Stimulated activated CD4-positive, alpha-beta T cell treated with anti-CD3 and anti-CD28 coated beads, Interleukin-2, amount 100 ng/mL, for 4 hours (primary cell): ENCODE results near the gene GMEB2.

Source experiments
- DNase-seq: peaks from one replicate; pipeline ENCODE4 v3.0.0-alpha.2; 2020; ENCODE audit warnings: low read depth

Gene GMEB2

DNA sequence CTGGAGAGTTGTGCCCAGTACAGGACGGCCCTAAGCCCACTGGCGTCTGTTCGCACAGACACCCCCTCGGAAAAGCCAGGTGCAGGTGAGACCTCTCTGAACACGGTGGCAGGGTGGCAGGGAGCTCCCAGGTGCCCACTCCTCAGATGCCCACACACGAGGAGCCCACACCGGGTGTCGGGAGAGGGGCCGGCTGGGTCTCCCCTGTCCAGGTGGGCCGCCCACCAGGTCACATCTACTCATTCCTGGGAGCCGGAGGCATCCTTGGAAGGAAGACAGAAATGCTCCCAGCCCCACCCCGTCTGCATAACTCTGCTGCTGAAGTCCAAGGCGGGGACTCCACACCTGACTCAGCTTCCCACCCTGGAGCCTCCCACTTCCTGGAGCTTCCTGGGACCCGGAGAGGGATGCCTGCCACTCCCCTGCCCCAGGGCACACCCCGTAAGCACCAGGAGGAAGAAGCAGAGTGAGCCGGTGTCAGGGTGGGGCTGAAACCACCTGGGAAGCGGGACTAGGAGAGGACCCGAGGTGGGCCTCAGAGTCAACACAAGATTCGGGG lies 81.9 kb downstream of the GMEB2 start:
- no peak for DNase-seq

DNA sequence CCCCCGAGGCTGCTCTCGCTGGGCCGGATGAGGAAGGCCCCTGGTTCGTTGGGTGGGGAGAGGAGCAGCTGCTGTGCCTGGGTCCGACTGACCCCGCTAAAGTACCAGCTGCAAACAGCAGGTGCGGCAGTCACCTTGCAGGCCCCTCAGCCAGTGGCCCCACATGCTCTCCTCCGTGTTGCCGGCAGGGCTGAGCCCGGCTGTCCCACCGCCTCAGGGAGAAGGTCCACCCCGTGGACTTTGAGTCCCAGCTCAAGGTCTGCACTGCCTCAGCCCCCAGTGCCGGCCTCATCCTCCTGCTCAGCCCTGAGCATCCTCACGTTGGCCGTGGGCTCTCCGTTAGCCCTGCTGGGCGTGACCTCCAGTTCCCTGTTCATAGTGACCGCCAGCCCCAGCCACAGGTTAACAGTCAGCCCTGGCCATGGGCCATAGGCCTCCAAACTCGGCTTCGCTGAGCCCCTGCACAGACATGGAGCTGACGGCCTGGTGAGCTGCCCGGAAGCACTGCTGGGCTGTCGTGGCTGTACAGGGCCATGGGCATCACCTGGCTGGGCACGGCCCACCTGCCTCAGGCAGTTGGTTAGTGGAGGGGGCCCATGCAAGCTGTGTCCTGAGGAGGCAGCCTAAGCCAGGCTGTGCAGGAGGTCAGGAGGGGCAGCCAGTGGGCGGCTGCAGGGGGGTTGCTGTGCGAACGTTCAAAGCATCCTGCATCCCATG lies 82.5 kb downstream of the GMEB2 start:
- no peak for DNase-seq

DNA sequence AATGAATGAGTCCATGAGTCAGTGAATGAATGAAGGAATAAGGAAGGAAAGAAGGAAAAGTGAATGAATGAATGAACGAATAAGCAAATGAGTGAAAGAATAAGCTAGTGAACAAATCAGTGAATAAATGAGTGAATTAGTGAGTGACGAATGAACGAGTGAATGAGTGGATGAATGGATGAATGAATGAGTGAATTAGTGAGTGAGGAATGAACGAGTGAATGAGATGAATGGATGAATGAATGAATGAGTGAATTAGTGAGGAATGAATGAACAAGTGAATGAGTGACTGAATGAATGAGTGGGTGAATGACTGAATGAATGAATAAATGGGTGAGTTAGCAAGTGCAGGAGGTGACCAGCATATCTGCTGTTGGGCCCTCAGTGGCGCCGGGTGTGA lies 83.2 kb downstream of the GMEB2 start:
- no peak for DNase-seq

DNA sequence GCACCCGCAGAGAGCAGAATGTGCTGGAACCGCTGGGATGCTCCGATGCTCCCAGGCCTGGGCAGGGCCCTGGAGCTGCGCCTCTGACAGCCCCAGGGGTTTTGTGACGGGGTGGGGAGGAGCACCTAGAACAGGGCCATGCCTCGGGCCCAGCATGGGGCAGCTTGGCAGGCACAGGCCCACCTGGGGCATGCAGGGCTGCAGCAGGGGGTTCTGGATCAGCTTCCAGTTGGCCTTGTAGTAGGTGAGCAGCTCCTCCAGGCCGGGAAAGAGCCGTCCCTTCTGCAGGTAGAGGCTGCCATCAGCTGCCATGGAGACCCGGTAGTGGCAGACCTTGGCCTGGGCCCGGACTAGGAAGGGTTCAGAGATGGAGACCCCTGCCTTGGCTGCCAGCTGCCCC lies 83.8 kb downstream of the GMEB2 start:
- no peak for DNase-seq

DNA sequence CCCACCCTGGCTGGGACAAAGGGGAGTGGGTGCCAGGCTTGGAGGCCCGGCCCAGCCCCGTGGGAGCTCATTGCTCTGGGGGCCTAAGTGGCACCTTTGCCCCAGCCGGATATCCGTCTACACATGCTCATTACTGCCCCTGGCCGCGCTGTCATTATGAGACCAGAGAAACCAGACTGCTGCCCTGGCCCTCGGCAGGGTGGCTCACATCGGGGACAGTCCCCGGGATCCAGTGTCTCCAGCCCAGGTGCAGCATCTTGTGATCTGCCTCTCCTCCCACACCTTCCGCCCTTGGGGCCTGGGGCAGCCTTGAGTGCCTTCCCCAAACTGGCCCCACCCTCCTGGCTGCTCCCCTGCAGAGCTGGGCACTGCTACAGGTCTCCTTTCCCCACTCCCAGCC lies 84.2 kb downstream of the GMEB2 start:
- no peak for DNase-seq

DNA sequence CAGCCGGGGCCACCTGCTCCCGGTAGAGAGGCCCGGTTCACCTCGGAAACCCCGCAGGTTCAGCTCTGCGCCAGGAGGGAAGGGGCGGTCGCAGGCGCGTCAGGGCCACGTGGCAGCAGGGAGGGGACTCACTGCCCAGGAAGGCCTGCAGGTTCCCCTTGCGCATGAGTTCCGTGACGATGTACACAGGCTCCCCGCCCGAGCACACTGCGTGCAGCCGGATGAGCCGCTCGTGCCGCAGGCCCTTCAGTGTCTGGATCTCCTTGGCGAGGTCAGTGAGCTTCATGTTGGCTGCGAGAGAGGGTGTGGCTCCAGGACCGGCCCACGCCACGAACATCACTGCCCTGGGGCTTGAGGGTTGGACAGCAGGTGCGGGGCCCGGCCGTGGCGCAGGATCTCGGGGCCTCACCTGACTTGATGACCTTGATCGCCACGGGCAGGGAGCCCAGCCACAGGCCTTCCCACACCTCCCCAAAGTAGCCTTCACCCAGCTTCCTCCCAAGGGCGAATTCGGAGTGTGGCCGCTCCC lies 84.8 kb downstream of the GMEB2 start:
- DNase-seq = no peak

DNA sequence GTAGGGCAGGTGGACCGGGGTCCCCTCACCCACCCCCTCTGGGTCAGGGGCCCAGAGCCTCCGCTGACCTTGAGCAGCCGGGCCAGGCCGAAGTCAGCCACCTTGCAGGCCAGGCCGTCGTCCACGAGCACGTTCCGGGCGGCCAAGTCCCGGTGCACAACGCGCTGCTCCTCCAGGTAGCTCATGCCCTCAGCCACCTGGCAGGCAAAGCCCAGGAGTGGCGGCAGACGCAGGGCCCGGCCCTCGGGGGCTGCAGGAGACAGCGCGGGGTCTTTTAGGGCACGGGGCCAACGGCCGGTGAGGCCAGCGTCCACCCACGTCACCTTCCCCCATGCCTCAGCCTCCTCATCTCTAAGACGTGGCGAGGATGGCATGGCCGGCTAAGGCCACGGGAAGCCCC lies 85.5 kb downstream of the GMEB2 start:
- DNase-seq = no peak

DNA sequence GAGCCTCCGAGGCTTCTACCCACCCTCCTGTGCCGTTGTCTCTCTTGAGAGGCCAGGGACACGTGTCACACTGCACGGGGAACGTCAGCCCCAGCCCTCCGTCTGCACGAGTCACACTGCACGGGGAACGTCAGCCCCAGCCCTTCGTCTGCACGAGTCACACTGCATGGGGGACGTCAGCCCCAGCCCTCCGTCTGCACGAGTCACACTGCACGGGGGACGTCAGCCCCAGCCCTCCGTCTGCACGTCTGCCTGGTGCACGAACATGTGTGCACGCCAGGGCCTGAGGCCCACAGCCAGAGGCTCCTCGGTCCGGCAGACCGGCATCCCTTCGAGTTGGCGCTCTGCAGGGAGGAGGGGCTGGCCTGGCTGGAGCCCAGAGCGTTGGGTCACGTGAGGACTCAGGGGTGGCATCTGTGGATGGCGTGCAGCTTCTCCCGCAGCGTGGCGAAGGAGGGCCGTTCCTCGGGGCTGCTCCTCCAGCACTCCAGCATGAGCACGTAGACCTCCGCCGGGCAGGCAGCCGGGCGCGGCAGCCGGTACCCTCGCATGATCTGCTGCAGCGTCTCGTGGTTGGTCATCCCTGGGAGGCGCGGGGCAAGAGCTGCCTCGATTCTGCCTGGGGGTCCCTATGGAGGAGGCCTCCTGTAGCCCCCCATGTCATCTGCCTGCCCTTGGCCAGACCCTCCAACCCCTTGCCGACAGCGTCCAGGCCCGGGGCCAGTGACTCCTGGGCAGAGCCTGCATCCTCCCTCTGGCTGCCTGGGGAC lies 86.3 kb downstream of the GMEB2 start:
- no peak for DNase-seq

DNA sequence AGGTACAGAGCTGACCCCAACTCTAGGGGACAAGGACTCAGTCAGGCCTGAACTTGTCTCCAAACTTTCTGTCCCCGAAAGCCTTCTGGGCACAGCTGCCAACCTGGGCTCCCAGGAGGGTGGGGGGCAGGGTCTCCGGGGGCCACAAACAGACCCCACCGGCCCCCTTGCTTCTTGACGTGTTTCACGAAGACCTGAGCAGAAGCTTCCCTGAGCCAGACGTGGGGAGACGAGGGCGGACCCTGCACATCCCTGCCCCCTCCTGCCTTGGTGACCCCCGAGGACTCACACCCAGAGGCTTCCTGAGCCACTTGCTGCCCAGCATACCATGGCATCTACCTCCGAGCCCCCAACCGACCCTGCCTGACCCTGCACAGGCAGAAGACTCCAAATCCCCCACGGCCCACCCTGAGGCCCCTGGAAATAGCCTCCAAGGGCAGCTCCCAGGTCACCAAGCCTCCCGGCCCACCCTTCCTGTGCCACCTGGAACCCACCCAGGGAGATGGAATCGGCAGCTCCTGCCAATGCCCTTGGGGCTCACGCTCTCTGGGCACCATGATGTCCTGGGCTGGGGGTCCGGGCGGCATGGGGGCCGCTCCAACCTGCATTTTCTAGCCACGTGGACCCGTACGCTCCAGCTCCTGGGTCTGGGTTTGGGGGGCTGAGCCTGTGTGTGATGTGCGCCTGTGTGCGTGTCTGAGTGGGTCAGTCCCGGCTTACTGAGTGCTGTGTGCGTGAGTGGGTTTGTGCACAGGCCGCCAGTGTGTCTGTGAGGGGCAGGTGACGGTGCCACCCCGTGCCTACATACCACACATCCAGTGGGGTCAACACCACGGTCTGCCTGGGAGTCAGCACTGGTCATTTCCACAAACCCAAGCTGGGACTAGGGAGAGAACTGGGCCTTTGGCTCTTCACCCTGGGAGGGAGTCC lies 87.2 kb downstream of the GMEB2 start:
- DNase-seq = no peak

DNA sequence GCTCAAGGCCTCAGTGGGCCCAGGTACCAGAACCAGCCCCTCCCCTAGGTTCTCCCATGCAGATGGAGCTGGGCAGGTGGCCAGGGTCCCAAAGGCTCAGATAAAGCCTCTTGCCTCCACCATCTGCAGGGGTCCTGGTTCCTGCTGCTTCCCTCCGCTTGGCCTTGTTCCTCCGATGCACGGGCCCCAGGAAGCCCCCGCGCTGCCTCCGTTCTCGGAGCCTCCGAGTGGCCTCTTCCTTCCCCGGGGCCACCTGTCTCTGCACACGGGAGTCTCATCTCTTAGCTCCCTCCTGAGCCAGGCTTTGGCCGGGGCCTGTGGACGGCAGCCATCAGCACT lies 87.8 kb downstream of the GMEB2 start:
- DNase-seq = no peak

DNA sequence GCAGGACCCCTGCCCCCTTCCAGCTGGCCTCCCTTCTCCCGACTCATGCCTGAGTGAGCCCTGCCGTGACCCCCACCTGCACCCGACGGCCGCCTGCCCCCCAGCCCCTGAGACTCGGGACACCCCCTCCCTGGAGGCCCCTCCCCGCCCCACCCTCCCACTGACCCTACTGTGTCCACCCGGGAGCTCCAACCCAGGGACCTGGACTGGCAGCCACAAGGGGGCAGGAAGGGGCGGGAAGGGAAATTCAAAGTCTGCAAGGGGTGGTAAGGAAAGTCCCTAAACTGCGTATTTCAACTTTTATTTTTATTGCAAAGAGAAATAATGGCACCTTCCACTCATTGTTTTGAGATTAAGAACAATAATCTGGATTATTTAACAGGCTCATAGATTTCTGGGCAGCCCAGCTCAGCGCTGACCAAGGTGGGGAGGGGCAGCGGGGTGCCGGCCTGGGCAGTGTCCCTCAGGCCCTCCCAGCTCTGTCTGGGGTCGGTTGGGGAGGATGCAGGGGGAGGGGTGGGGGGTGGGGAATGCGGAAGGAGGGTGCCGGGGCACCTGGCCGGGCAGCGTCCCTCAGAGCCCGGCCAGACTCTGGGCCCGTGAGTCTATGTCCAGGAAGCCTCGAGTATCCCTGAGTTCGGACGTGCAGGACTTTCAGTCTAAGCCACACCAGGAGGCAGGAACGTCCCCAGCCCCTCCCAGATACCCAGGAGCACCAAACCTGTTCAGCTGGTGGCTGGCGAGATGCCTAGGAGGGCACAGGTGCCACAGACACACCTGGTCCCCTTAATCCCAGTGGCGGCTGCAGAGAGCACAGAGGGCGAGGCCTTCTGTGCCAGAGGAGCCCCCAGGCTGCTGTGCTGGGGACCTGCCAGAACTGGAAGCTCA lies 88.5 kb downstream of the GMEB2 start:
- DNase-seq = no peak
